ENCODE data around the gene OTOP3. TPM values are rescaled to one million over a fixed set of nuclear protein-coding genes. Genes with fewer than 3 reads are reported as not detected.

OTOP3 gene
- total RNA-seq, 4 donors from 2014 or later = 0.65 to 0.98 TPM; not detected in 2

DNA sequence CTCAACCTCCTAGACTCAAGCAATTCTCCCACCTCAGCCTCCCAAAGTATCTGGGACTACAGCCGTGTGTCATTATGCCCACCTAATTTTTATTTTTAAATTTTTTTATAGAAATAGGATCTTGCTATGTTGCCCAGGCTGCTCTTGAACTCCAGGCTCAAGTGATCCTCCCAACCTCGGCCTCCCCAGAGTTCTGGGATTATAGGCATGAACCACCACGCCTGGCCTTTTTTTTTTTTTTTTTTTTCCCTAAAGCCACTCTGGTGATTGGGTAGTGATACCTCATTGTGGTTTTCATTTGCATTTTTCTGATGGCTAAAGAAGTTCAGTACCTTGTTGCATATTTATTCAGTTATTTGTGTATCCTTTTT lies 50.5 kb downstream of the OTOP3 start:
- H3K4me3 ChIP-seq = no peak overlapping the region
- peaks cover 43% of the 10 kb centered on the region for H3K4me1 ChIP-seq
- 94% methylated on average over 3 of the region's 3 CpGs for WGBS

DNA sequence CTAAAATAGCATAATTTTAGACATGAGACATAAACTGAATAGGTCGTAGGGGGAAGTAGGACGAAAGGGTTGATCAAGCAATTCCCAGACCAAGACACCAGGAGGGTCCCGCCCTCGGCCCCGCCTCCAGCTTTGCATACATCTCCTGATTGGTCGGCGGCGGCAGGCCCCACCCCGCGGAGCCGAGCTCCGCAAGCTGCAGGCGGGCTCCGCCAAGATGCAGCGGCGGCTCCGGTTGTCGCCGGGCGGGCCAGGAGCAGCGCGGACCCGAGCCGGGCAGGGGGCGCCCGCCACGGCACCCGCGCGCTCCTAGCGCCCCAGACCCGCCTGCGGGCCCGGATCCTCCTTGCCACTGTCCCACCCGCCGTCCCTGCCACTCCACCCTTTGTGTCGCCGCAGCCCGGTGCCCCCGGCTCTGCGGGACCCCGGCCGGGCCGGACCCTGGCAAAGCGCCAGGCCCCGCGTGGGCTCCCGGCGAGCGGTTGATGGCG lies 51.8 kb downstream of the OTOP3 start, which contains the start of gene CDR2L:
CDR2L (plus strand) TSS at position 215 of the 491 bp plus-strand sequence. CDS start 412 bp downstream, outside the sequence.
- under 1% methylated on average over 36 of the region's 51 CpGs for WGBS
- peak within 1 kb of the TSS; percentile 90 for H3K4me3 ChIP-seq
- H3K36me3 ChIP-seq = no peaks in the 10 kb centered on the region
- no peaks in the 10 kb centered on the region for H3K27me3 ChIP-seq
- DNase-seq (ENCODE audit: low spot score in 2 of 2) = peak; percentile 97 to 98
- H3K9me3 ChIP-seq = no peaks in the 10 kb centered on the region
- TF ChIP-seq POLR2AphosphoS5 (IDR thresholded peaks at IDR 0.05) (no peak), POLR2A (IDR thresholded peaks at IDR 0.05) (peak; percentile 45 to 77)
- H3K27ac ChIP-seq = peak within 1 kb of the TSS; percentile 94
- H3K4me1 ChIP-seq = peaks cover 43% of the 10 kb centered on the region

More for the DNA sequence above, 50.5 kb downstream of the OTOP3 start:
- TF ChIP-seq POLR2AphosphoS5 (IDR thresholded peaks at IDR 0.05) (no peak), POLR2A (IDR thresholded peaks at IDR 0.05) (no peak), EP300 (IDR thresholded peaks at IDR 0.05) (no peak)
- TF ChIP-seq, protein P1, sequence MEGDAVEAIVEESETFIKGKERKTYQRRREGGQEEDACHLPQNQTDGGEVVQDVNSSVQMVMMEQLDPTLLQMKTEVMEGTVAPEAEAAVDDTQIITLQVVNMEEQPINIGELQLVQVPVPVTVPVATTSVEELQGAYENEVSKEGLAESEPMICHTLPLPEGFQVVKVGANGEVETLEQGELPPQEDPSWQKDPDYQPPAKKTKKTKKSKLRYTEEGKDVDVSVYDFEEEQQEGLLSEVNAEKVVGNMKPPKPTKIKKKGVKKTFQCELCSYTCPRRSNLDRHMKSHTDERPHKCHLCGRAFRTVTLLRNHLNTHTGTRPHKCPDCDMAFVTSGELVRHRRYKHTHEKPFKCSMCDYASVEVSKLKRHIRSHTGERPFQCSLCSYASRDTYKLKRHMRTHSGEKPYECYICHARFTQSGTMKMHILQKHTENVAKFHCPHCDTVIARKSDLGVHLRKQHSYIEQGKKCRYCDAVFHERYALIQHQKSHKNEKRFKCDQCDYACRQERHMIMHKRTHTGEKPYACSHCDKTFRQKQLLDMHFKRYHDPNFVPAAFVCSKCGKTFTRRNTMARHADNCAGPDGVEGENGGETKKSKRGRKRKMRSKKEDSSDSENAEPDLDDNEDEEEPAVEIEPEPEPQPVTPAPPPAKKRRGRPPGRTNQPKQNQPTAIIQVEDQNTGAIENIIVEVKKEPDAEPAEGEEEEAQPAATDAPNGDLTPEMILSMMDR (IDR thresholded peaks at IDR 0.05) = no peak
- Histone ChIP-seq H3K27ac (no peak overlapping the region), H3K36me3 (no peaks in the 10 kb centered on the region), H3K27me3 (no peaks in the 10 kb centered on the region), H3K9me3 (no peaks in the 10 kb centered on the region)
- DNase-seq (ENCODE audit: low spot score in 2 of 2) = no peak

DNA sequence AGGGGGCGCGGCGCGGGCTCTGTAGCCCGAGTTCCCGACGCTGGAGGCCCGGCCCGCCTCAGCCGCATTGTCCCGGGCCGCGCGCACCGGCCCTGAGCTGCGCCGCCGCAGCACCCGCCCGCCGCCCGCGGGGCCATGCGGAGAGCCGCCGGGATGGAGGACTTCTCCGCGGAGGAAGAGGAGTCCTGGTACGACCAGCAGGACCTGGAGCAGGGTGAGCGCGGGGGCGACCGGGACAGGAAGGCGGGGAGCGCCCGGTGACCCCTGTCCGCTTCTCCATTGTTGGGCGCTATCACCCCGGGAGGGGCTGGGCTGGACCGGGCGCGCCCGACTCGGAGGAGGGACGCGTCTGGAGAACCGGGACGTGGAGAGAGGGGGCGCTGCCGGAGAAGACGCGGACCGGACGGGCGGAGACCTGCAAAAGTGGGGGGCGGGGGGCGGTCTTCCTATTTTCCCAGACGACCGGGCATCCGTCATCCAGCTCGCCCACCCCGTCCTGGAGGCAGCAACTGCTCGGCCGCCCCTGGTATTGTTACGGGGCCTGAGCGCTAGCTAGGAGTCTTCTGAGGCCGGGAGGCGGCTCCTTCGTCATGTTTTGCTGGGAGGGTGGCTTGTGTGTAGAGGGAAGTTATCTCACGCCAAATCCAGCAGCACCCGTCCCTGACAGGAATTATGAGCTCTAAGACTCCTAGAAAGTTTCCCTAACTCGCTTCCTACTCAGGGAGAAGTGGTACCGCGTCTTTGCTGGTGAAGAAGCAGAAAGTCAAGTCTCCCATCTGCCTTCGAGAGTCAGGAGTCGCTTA lies 52.4 kb downstream of the OTOP3 start:
- no peaks in the 10 kb centered on the region for H3K27me3 ChIP-seq
- 2% methylated on average over 31 of the region's 76 CpGs for WGBS
- no peaks in the 10 kb centered on the region for H3K9me3 ChIP-seq
- no peaks in the 10 kb centered on the region for H3K36me3 ChIP-seq
- peak; percentile 93 for DNase-seq (ENCODE audit: low spot score in 2 of 2)
- H3K27ac ChIP-seq = peak overlapping the region; percentile 94
- peak in 1 of 2 donors; percentile 58 for TF ChIP-seq POLR2A (IDR thresholded peaks at IDR 0.05)
- TF ChIP-seq, protein P1 (IDR thresholded peaks at IDR 0.05) = peak in 1 of 2 donors; percentile 32
- TF ChIP-seq EP300 (IDR thresholded peaks at IDR 0.05) = no peak
- TF ChIP-seq POLR2AphosphoS5 (IDR thresholded peaks at IDR 0.05) = no peak
- H3K4me1 ChIP-seq = peaks cover 47% of the 10 kb centered on the region
- H3K4me3 ChIP-seq = peak overlapping the region; percentile 90

DNA sequence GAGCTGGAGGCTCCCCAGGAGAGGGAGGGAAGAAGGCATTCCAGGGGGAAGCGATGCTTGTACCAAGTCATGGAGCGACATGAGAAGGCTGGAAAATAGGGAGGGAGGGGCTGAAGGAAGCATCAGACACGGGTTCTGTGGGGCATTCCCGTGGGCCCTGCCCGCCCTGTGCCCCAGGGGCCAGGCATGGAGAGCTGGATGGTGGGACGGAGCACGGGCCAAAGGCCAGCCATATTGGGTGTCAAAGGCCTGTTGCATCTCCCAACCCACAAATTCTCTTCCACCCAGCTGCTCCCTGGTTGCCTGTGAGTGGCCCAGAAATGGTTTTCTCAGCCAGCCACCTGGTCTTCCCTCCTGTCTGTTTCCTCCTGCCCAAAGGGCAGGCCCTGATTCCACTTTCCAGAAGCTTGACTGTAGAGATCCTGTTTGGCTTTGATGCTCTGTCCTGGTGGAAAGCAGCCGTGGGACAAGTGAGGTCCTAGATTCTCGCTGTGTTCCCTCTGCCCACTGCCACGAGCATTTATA lies 54.9 kb downstream of the OTOP3 start:
- Histone ChIP-seq H3K4me1 (peaks cover 62% of the 10 kb centered on the region), H3K27ac (no peak overlapping the region), H3K4me3 (no peak overlapping the region), H3K9me3 (no peaks in the 10 kb centered on the region), H3K27me3 (no peaks in the 10 kb centered on the region), H3K36me3 (no peaks in the 10 kb centered on the region)
- WGBS = 79% methylated on average over 8 of the region's 10 CpGs
- no peak for DNase-seq (ENCODE audit: low spot score in 2 of 2)
- TF ChIP-seq, protein P1 (IDR thresholded peaks at IDR 0.05) = no peak
- TF ChIP-seq EP300 (IDR thresholded peaks at IDR 0.05) = no peak
- no peak for TF ChIP-seq POLR2A (IDR thresholded peaks at IDR 0.05)
- no peak for TF ChIP-seq POLR2AphosphoS5 (IDR thresholded peaks at IDR 0.05)

DNA sequence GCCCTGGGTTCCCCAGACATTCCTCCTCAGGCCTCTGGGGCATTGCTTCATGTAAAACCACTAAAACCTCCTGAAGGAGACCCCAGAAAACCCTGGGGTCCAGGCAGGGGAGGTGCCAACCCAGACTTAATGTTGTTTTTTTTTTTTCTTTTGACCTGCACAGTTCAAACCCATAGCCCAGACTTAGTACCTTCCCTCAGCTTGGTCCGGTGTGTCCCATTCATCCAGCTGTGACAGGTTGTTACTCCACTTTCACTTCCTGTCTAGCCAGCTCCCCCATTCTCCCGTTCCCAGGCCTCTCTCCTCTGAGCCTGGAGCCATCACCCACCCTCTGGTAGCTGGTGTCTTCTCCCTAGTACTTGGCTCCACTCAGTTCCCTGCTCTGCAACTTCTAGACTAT lies 56.5 kb downstream of the OTOP3 start:
- H3K27me3 ChIP-seq = no peaks in the 10 kb centered on the region
- H3K9me3 ChIP-seq = no peaks in the 10 kb centered on the region
- WGBS = 56% methylated on average over 2 of the region's 2 CpGs
- no peak for TF ChIP-seq POLR2AphosphoS5 (IDR thresholded peaks at IDR 0.05)
- TF ChIP-seq, protein P1 (IDR thresholded peaks at IDR 0.05) = no peak
- TF ChIP-seq EP300 (IDR thresholded peaks at IDR 0.05) = no peak
- TF ChIP-seq POLR2A (IDR thresholded peaks at IDR 0.05) = no peak
- no peak overlapping the region for H3K4me3 ChIP-seq
- H3K27ac ChIP-seq = peak overlapping the region; percentile 39
- no peak for DNase-seq (ENCODE audit: low spot score in 2 of 2)
- no peaks in the 10 kb centered on the region for H3K36me3 ChIP-seq
- peaks cover 55% of the 10 kb centered on the region for H3K4me1 ChIP-seq
